NCI-H345 treated with DMSO at 0.1 percent for 48 hours (cell line): ENCODE measurements around the gene TMEM30B.

Source experiments
- DNase-seq: peaks from one replicate; lab custom pipeline; 2025; ENCODE audit not compliant: unreplicated experiment; lab: John Stamatoyannopoulos, UW

The TMEM30B gene

DNA sequence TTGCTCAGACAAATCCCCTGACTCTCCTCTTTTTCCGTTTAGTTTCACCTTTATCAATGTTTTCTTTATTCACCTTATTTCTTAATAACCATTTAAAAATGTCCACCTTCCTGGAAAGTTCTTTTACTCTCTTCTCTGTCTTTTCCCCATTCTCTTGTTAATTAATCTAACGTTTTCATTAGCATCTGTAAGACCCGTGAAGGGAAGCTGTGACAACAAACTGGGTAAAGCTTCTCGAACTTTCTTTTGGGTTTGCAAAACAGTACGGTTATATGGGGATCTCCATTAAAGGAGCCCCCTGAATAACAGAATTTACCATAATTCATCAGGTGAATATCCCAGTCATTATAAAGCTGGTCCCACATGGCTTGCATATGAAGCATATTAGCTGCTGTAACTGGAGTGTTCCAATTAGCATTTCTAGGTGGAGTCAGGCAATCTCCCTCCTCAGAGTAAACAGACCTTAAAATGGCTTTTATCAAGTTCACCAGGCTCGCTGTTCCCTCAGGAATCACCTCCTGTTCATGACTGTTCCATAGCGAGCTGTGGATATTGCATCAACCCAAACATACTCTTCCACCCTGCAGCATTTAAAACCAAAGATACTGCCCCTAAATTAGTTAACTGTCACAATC is 42.4 kb downstream of the TMEM30B start:
- DNase-seq = no peak

DNA sequence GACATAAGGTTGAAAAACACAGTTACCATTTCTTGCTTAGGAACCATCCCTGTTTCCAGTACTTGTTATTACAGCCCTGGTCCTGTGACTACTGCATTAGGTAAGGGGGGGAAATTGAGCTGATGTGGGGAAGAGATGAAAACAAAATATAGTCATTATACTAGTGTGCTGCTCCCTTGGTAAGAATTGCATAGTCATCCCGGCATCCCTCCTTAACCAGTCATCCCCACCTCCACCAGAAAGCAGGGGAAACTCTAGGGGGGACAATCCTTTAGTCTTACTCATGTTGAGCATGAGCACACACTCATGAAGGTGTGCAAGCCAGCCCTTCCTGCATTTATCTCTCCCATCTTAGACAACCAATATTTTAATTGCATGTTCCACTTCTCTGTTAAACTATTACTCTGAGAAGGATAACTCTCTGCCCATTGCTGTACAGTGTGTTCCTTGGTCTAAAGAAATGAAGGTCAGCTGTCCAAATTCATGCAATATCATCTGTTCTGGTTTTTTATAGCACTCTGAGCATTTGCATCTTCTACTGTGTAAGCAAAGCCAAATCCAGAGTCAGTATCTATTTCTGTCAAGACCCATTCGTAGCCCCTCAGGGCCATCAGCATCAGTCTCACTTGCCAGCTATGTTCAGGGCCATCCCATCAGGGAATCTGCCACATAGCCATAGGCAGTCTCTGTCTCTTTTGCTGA is 46.8 kb downstream of the TMEM30B start:
- DNase-seq = no peak

DNA sequence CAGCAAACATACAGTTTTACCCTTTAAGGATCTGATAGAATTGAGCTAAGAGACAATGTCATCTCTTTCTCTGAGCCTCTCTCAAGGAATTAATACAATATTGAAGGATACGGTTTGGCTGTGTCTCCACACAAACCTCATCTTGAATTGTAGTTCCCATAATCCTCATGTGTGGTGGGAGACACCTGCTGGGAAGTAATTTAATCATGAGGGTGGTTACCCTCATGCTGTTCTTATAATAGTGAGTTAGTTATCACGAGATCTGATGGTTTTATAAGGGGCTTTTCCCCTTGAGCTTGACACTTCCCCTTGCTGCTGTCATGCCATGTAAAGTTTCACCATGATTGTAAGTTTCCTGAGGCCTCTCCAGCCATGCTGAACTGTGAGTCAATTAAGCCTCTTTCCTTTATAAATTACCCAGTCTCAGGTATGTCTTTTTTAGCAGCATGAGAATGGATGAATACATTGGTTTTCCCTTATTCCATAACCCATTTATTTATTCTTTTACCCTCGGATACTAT is 47.6 kb downstream of the TMEM30B start:
- no peak for DNase-seq

DNA sequence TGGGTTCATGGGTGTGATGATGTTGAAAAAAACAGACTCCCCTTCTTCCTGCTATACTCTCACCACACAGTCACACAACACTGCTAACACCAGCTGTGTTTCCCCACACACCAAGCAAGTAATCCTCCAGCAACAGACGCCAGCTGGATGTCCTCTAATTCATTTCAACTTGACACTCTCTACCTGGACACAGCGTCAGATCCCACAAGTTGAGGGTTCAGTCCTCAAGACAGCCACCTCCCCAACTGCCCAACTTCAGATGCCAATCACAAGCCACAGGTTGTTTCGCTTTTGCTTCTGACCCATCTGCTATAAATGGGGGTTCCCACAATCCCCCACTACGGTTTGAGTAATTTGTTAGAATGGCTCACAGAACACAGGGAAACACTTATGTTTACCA is 49.3 kb downstream of the TMEM30B start:
- no peak for DNase-seq

DNA sequence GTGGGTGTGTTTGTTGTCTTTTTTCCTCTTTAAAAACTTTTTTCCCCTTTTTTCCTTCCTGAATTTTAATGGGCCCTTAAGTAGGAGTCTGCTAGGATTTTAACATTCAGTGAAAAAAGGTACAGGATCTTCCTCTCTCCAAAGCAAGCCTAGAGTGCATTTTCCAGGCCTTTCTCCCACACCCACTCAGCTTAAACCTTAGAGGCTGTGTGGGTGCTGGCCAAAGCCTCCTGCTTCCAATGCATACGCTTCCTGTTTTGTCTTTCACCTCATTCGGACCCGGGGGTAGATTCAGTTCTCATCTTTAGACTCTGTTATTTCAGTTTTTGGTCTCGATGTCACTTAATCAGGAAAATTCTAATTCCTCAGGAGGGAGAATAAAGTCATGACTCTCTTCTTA is 51.2 kb downstream of the TMEM30B start:
- DNase-seq = no peak

DNA sequence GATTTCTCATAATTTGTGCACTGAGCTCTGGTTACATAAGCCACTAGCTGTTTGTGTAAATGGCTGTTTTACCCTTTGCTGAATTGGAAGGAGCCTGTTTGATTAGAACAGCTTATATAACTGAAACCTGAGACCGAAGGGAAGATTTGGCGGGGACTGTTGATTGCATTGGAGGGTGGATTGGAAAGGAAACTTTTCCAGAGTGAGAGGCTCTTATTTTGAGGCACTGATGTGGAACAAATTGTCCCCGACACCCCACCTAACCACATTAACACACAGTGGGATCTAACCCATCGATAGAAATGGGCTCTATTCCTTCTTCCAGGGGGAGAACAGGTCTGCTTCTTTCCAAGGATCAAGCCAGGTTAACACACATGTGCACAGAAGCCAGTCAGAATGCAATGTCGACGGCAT is 51.7 kb downstream of the TMEM30B start:
- peak; percentile 87 for DNase-seq

DNA sequence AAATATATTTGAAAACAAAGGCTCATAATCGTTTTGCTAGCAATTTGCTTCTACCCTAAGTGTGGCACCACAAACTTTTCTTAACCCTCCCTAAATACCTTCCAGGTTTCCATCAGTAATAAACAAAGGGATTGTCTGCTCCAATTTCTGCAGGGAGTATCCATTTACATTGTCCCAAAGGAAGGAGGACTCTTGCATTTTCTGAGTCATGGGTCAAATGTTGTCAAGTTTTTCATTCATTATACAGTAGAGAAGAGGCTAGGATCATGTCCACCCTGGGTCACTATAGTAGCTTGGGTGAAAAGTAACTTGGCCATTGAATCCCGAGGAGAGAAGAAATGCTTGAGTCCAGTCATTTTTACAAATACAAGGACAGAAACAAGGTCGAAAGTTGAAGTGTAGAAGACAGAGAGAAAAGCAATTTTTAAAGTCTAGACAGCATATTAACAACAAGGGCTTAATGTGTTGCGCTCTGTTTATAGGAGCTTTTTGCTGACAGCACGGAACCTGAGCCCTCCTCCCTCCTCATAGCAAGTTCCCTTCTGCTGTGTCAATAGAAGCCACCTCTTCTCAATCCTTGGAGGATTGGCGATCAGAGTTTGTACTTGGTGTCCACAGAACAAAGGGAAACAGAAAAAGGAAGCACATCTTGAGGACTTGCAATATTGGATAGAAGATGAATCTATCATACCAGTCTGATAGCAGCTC is 53.1 kb downstream of the TMEM30B start:
- no peak for DNase-seq
